ENCODE data around the gene TOX3. TPM values are rescaled to one million over a fixed set of nuclear protein-coding genes. Genes with fewer than 3 reads are reported as not detected.
A peak's percentile ranks its signal among the peaks of the same experiment; 100 is the strongest.

The TOX3 gene
- total RNA-seq, 1 experiment from 2014 or later, result 16.6 TPM

DNA sequence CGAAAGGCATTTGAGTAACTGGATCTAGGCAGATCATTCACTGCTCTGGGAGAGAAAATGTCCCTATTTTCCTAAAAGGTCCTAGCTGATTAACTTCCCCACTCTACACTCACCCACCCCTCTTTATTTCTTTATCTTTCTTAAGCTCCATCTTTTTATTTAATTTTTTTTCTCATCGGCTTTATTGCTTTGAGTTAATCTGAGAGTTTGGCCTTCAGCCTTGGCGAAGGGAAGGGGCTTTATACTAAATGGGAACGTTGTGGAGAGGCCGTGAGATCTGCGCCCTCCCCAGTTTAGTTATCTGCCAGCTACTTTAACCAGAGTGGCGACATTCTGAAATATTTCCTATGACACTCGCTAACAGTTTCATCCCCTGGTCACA, 882 bp upstream of the TOX3 start:
- no peak for DNase-seq (ENCODE audit: low spot score)
- intact Hi-C loops (cut with micrococcal nuclease; ENCODE audit: unreplicated experiment), result loop anchor here (5.0 kb wide), 1 partner anchor 96 kb away; no protein-coding TSS in a partner anchor
- no peak overlapping the region for H3K4me3 ChIP-seq (ENCODE audit: low read depth, low read length, poor library complexity, severe bottlenecking)
- H3K36me3 ChIP-seq (ENCODE audit: insufficient read depth, low read length, poor library complexity, severe bottlenecking), result no peaks in the 10 kb centered on the region
- POLR2A ChIA-PET (ENCODE audit: low non-redundant PET), result no interaction called here
- TF ChIP-seq, protein P1, sequence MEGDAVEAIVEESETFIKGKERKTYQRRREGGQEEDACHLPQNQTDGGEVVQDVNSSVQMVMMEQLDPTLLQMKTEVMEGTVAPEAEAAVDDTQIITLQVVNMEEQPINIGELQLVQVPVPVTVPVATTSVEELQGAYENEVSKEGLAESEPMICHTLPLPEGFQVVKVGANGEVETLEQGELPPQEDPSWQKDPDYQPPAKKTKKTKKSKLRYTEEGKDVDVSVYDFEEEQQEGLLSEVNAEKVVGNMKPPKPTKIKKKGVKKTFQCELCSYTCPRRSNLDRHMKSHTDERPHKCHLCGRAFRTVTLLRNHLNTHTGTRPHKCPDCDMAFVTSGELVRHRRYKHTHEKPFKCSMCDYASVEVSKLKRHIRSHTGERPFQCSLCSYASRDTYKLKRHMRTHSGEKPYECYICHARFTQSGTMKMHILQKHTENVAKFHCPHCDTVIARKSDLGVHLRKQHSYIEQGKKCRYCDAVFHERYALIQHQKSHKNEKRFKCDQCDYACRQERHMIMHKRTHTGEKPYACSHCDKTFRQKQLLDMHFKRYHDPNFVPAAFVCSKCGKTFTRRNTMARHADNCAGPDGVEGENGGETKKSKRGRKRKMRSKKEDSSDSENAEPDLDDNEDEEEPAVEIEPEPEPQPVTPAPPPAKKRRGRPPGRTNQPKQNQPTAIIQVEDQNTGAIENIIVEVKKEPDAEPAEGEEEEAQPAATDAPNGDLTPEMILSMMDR (conservative IDR thresholded peaks at IDR 0.05; ENCODE audit: low read depth, low read length), result no peak
- no peak for TF ChIP-seq EZH2 (IDR thresholded peaks at IDR 0.05; ENCODE audit: borderline replicate concordance, low read depth, low read length, poor library complexity, severe bottlenecking)
- H3K27me3 ChIP-seq (replicated peaks; ENCODE audit: insufficient read depth, low read depth, low read length, poor library complexity), result peaks cover 68% of the 10 kb centered on the region
- H3K4me1 ChIP-seq (ENCODE audit: insufficient read depth, low read length, poor library complexity, severe bottlenecking), result peaks cover 3% of the 10 kb centered on the region
- BruUV-seq (replicated peaks), result no TSS peak
- CTCF ChIA-PET, result no interaction called here
- no peak overlapping the region for H3K27ac ChIP-seq (ENCODE audit: low read depth, low read length, poor library complexity, severe bottlenecking)
- no peaks in the 10 kb centered on the region for H3K9me3 ChIP-seq (ENCODE audit: low read depth, low read length, poor library complexity, severe bottlenecking)

DNA sequence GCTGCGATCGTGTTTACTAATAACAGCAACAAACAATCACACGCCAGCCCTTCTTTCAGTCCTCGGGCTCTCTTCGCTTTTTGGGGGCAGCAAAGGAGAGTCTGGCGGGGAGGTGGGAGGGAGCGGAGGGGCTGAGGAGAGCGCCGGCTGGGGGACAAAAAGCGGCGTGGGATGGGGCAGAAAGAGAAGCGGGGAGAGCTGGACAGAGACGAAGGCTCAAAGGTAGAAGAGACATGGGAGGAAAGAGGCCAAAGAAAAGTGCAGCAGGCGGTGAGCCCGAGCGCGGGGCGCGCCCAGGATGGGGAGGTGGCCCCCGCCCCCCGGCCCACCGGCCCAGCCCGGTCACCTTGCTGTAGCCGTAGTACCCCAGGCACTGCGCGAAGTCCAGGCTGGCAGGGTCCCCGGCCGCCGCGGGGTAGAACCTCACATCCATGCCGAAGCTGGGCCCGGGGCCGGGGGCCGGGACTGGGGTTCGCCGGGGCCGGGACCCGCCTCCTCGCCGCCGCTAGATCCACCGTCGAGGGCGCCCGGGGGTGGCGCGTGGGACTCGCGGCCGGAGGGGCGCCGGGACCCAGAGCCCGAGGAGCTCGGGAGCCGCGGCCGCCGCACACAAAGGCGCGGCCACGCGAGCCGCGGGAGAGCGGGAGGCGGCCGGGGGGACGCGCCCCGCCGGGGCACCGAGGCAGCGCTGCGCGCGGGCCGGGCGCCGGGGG, 496 bp downstream of the TOX3 start:
- BruUV-seq (replicated peaks), result no TSS peak
- DNase-seq (ENCODE audit: low spot score), result no peak
- Histone ChIP-seq H3K9me3 (ENCODE audit: low read depth, low read length, poor library complexity, severe bottlenecking) (no peaks in the 10 kb centered on the region), H3K27me3 (replicated peaks; ENCODE audit: insufficient read depth, low read depth, low read length, poor library complexity) (peaks cover 68% of the 10 kb centered on the region), H3K36me3 (ENCODE audit: insufficient read depth, low read length, poor library complexity, severe bottlenecking) (no peaks in the 10 kb centered on the region), H3K4me3 (ENCODE audit: low read depth, low read length, poor library complexity, severe bottlenecking) (peak overlapping the region; percentile 66), H3K4me1 (ENCODE audit: insufficient read depth, low read length, poor library complexity, severe bottlenecking) (peaks cover 3% of the 10 kb centered on the region), H3K27ac (ENCODE audit: low read depth, low read length, poor library complexity, severe bottlenecking) (peak overlapping the region; percentile 58)
- intact Hi-C loops (cut with micrococcal nuclease; ENCODE audit: unreplicated experiment), result loop anchor here (5.0 kb wide), 1 partner anchor 94 kb away; no protein-coding TSS in a partner anchor
- peak; percentile 74 for TF ChIP-seq EZH2 (IDR thresholded peaks at IDR 0.05; ENCODE audit: borderline replicate concordance, low read depth, low read length, poor library complexity, severe bottlenecking)
- TF ChIP-seq, protein P1 (conservative IDR thresholded peaks at IDR 0.05; ENCODE audit: low read depth, low read length), result no peak
- ChIA-PET CTCF (no interaction called here), POLR2A (ENCODE audit: low non-redundant PET) (no interaction called here)

DNA sequence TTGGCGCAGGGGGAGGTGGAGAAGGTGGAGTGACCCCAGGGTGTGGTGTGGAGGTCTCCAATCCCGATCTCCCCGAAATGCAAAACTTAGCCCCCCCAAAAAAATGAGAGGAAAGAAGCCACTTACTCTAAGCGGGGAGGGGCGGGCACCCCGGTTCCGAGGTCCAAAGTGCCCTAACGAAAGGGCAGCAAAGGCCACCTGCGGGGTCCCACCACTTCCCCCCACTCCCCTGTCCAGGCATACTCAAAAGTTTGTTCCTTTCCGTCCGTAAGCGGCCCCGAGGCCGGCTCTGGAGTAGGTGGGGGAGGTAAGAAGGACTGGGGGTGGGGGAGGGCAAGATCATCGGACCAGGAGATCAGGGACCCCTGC, 1.1 kb downstream of the TOX3 start:
- BruUV-seq (replicated peaks), result no TSS peak
- DNase-seq (ENCODE audit: low spot score), result no peak
- Histone ChIP-seq H3K9me3 (ENCODE audit: low read depth, low read length, poor library complexity, severe bottlenecking) (no peaks in the 10 kb centered on the region), H3K36me3 (ENCODE audit: insufficient read depth, low read length, poor library complexity, severe bottlenecking) (no peaks in the 10 kb centered on the region), H3K4me1 (ENCODE audit: insufficient read depth, low read length, poor library complexity, severe bottlenecking) (peaks cover 3% of the 10 kb centered on the region), H3K27me3 (replicated peaks; ENCODE audit: insufficient read depth, low read depth, low read length, poor library complexity) (peaks cover 68% of the 10 kb centered on the region), H3K27ac (ENCODE audit: low read depth, low read length, poor library complexity, severe bottlenecking) (peak overlapping the region; percentile 58), H3K4me3 (ENCODE audit: low read depth, low read length, poor library complexity, severe bottlenecking) (peak overlapping the region; percentile 66)
- no peak for TF ChIP-seq EZH2 (IDR thresholded peaks at IDR 0.05; ENCODE audit: borderline replicate concordance, low read depth, low read length, poor library complexity, severe bottlenecking)
- TF ChIP-seq, protein P1 (conservative IDR thresholded peaks at IDR 0.05; ENCODE audit: low read depth, low read length), result no peak
- ChIA-PET CTCF (no interaction called here), POLR2A (ENCODE audit: low non-redundant PET) (no interaction called here)
- intact Hi-C loops (cut with micrococcal nuclease; ENCODE audit: unreplicated experiment), result loop anchor here (2.0 to 5.0 kb wide), 2 partner anchors 49 to 94 kb away; no protein-coding TSS in a partner anchor
